SK-MEL-5 (cell line): ENCODE measurements around the gene TMEM168. TPM values are rescaled to one million over a fixed set of nuclear protein-coding genes. Genes with fewer than 3 reads are reported as not detected.
"Not testable (repeated sequence)": the region's sequence is repeated elsewhere in the genome, so short reads cannot be mapped to it uniquely, and the experiment has no call there.

Source experiments
- DNase-seq: peaks from one replicate; pipeline ENCODE4 v3.0.0-alpha.2; 2016; ENCODE audit warnings: low read depth, low spot score
- in situ Hi-C: cut with HindIII; loops from 2 replicates; pipeline ENCODE4 v1.10.0; 2016; ENCODE audit warnings: low sequenced_read_pairs, high pct_unique_total_duplicates, low pct_unique_long_range_greater_than_20kb
- polyA plus RNA-seq, 2 experiments: library from polyadenylated mRNA; depleted of rRNA; stranded (reverse); fragments of >200 nt; gene quantifications; 2 replicates each; pipeline ENCODE4 v1.2.3, GENCODE V29; 2015
- total RNA-seq: library from RNA; depleted of rRNA; stranded (reverse); fragments of >200 nt; shearing (Covaris generic); gene quantifications from 2 replicates; pipeline ENCODE4 v1.2.3, GENCODE V29; 2014; rRNA removed

TMEM168 gene
- total RNA-seq: 36.0 and 40.4 TPM in 2 replicates
- 26.4 and 35.8 TPM in 2 replicates for polyA plus RNA-seq (2015; cell fraction: cytosol; rRNA removed)
- polyA plus RNA-seq (2015; cell fraction: nucleus; rRNA removed): 73.4 and 83.9 TPM in 2 replicates

GRCh38 chr7:112789817-112790585 is at the start of gene TMEM168:
TMEM168 (minus strand) TSS chr7:112790393; CDS start chr7:112784825, 5,568 bp downstream.
- peak; percentile 77 for DNase-seq
- in situ Hi-C loops: no loop called here

GRCh38 chr7:112835928-112836327 is 45.7 kb upstream of the TMEM168 start:
- DNase-seq, in situ Hi-C loops: not testable (repeated sequence)

- in situ Hi-C loops: no loop called here
- DNase-seq: no peak
Observed at GRCh38 chr7:112833082-112833481, 42.9 kb upstream of the TMEM168 start.

DNA sequence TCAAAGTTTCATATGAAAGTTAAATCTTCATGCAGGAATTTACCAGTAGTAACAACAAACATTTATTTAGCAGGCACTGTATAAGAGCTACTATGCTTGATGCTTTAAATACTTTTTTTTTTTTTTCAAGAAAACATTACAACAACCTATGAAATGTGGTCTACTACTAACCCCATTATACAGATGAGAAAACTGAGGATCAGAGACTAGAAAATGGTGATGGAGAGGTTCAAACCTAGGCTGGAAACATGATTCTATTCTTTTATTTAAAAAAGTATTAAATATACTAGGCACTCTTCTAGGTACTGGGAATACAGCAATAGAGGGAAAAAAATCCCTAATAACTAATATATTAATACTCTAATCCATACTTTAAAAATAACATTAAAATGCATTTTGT is 40.6 kb upstream of the TMEM168 start:
- in situ Hi-C loops: no loop called here
- no peak for DNase-seq

DNA sequence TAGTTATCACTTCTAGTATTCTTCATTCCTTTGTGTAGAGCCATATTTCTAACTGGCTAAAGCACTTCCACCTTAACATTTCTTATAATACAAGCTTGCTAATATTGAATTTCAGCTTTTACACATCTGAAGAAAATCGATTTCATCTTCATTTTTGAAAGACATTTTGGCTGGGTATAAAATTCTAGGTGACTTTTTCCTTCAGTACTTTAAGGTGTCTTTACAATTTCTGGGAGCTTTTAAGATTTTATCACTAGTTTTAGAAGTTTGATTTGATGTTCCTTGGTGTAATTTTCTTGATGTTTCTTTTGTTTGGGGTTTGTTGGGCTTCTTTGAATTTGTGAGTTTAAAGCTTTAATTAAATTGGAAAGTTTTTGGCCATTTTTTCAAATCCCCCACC is 38.5 kb upstream of the TMEM168 start:
- in situ Hi-C loops: no loop called here
- DNase-seq: no peak

DNA sequence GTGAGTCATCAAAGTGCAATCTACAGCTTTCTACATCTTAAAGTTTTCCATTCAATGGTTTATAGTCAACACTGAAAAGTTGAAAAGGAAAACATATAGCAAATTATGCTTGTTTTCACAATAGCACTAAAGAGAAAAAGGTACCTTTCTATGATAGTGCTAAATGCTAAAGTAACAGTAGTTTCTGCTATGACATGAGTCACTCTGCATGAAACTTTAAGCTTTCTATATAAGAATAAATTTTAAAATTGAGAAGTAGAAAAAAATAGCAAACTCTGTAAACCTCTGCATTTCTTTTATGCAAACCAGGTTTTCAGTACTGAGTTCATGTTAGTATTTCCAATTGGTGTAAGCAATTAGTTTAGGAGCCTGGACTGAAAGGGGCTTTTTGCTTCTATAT is 31.2 kb upstream of the TMEM168 start:
- in situ Hi-C loops: no loop called here
- no peak for DNase-seq

- in situ Hi-C loops: no loop called here
- no peak for DNase-seq
Observed at GRCh38 chr7:112819536-112819935, 29.3 kb upstream of the TMEM168 start.

DNA sequence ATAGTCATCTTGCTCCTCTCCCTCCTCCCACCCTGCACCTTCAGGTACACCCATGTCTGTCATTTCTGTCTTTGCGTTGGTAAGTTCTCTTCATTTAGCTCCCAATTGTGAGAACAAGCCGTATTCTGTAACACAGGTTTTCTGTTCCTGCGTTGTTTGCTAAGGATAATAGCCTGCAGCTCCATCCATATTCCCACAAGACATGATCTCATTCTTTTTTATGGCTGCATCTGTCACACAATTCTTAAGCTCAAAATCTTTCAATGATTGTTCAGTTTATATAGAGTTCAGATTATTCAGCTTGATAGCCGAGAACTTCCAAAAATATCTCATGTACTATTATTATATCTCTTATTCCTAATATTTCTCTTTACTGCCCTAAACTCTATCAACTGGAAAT is 16.0 kb upstream of the TMEM168 start:
- no peak for DNase-seq
- in situ Hi-C loops: no loop called here

DNA sequence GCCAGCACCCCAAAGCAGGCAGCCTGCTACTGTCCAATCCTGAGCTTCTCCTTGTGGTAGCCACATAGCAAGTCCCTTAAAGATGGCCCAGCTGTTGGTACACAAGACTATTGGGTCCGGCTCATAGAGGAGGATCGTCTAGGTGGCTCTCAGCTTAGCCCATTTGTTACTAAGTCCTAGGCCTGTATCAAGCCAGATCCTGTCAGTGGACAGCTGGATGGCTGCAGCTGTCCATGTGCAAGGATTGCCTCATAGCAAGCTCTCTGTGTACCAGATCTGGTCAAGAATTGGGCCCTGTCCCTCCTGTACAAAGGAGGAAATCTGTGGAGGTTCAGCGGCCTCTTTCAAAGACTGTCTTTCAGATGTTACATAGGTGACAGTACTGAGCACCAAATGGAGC is 12.2 kb upstream of the TMEM168 start:
- DNase-seq: no peak
- in situ Hi-C loops: no loop called here

GRCh38 chr7:112800486-112800885 is 10.3 kb upstream of the TMEM168 start:
- in situ Hi-C loops: no loop called here
- DNase-seq: no peak

GRCh38 chr7:112799448-112800120 is 9.4 kb upstream of the TMEM168 start:
- in situ Hi-C loops: no loop called here
- no peak for DNase-seq

DNA sequence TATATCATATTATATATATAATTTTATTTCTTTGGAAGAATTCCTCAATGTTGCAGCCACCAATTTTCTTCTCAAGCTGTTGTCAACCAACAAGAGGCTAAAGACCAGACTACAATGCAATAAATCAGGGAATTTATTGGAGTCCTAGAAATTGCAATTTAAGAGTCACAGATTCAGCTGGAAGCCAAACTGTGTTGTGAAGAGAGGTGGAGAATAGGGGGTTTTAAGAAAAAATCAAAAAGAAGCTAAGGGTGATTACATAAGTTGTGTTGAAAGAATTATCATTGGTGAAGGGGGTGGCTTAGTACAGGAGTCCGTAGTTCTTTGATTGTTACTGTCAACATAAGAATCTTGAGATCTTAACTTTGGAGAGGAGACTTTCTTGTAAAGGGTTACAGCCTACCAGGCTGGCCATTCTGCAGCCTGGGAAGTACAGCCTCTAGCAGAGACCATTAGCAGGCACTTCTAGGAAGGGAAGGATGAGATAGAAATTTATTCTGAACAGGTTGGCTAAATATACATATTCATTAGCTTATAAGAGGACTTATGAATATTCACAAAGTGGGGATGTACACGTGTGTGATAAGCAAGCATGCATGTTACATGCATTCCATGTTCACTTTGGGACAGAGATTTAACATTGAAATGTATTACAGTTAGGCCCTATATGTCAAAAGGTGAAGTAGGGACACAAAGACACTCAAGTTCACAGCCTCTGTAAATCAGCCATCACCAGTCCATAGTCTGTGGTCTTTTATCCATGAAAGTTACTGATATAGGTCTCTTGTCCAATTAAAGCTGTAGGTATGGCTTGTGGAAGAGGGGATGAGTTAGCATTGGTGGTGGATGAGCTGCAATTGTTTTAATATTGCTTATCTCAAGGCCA is 8.3 kb upstream of the TMEM168 start:
- in situ Hi-C loops: no loop called here
- no peak for DNase-seq

- DNase-seq, in situ Hi-C loops: not testable (repeated sequence)
Observed at GRCh38 chr7:112796552-112796951, 6.4 kb upstream of the TMEM168 start.

DNA sequence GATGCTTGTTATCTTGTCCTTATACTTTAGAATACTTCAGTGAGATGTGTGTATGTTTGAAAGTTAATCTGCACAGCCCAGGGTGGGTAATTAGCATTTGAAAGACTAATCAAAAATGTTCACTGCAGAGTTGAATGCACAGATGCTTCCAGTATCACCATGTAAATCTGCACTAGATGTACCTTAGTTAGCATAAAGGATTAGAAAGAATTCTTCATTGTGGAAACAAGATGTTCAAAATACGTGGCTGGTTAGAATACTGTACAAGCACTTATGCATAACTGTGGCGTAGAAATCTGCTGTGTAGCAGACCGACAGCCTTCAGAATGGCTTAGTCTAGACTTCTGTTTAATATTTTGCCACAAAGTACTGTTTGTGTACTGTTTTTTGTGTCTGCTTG is 2.2 kb upstream of the TMEM168 start:
- in situ Hi-C loops: no loop called here
- DNase-seq: no peak

GRCh38 chr7:112791465-112792168 is 1.4 kb upstream of the TMEM168 start:
- no peak for DNase-seq
- in situ Hi-C loops: no loop called here

GRCh38 chr7:112790586-112791003 is 402 bp upstream of the TMEM168 start:
- in situ Hi-C loops: no loop called here
- DNase-seq: no peak

DNA sequence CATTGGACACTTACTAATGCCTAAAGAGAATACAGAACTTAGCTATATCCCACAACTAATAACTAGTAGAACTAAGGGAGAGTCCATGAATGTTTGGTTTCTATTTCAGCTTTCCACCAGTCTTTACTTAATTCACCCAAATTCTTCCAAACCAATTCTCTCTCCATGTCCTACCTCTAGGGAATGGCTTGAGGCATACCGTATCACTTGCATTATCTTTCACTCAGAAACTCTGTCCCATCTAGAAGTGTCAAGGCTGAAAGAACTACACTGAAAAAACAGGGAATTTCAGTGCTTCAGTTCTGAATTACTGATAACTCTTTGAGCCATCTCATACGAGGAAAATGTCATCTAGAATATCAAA is 758 bp downstream of the TMEM168 start:
- in situ Hi-C loops: no loop called here
- DNase-seq: no peak
